ENCODE data around the gene POLR2C. TPM values are rescaled to one million over a fixed set of nuclear protein-coding genes. Genes with fewer than 3 reads are reported as not detected.

The POLR2C gene
- total RNA-seq, 1 donor from 2014 or later = 58.2 TPM

DNA sequence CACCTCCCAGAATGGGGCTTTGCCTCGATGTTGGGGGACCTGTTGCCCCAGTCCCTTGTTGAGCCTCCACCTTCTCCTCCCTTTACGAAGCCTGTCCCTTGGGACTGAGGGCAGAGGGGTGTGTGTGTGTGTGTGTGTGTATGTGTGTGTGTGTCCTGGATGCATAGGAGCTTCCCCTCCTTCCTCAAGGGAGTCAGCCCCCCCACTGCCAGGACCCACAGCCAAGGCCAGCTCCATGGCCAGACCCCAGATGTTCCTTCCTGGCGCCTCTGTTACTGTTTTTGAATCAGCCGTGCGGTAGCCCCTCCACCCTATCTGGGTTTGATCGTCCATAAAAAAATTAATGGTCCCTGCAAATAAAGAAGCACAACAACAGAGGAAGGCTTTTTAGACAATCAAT is 41.5 kb downstream of the POLR2C start:
- no peak for DNase-seq

DNA sequence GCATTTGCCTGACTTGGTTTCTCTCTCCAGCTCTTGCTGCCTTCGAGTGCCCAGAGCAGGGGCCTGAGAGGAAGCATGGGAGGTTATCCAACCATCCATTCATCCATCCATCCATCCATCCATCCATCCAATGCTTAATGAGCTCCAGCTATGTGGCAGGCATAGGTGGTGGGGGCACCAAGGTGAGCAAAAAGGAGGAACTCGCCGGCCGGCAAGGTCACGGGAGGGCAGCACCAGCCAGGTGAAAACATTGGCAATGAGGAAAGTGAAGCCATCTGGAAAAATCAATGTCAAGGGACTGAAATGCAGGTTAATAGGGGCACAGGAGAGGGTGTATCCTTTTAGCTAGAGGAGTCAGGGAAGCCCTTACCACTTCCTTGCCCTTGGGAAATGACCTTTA is 42.0 kb downstream of the POLR2C start:
- no peak for DNase-seq

- DNase-seq = no peak
Observed at GRCh38 chr16:57505169-57505568, 42.7 kb downstream of the POLR2C start.

DNA sequence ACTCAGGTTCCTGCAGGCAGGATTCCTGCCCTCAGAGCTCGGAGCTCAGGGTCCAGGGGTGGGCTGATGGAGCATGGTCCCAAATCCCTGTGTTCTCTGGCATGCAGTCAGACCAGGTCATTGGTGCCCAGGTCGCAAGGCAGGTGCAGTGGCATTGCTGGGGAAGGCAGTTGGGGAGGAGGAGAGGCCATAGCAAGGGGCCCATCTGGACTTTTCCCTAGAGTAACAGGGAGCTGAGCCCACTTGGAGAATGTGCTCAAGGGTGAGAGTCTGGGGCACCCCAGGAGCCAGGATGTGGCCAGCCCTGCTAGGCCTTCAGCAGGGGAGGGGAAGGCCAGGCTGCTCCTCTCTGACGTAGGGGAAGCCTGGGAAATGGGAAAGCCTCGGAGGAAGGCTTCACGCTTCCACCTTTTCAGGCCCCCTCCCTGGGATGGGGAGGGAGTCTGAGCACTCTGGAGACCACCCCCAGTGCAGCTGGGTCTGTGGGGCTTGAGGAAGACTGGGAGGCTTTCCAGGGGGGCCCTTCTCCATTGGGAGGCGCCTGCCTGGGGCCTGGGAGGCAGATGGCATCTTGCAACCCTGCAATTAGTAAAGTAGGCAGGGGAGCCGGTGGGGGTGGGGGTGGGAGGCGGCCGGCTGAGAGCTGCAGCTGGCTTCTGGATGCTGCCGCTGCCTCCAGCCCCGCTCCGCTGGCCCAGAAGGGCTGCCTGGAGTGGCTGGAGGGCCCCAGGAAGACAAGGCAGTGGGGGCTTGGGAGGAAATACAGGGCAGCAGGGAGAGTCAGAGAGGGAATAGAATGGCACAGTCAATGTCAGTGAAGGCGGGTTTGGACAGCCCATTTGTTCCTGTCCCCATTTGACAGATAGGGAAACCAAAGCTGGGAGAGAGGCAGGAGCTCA is 44.9 kb downstream of the POLR2C start:
- DNase-seq = peak; percentile 42

DNA sequence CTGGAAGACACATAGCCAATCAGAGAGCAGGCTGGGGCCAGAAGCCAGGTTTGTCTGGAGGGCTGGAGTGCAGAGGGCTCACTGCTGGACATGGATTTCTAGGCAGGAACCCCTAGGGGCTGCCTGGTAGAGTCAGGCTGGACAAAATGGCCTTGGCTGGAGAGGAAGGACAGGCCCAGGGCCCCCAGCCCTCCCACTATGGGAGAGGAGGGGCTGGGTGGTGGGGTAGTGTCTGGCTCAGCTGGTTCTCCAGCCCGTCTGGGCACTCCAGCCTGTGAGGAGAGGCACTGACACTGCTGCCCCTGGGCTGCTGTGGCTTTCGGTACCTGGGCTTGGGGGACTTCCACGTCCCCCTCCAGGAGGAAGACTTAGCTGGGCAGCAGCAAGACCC is 45.6 kb downstream of the POLR2C start:
- DNase-seq = no peak

DNA sequence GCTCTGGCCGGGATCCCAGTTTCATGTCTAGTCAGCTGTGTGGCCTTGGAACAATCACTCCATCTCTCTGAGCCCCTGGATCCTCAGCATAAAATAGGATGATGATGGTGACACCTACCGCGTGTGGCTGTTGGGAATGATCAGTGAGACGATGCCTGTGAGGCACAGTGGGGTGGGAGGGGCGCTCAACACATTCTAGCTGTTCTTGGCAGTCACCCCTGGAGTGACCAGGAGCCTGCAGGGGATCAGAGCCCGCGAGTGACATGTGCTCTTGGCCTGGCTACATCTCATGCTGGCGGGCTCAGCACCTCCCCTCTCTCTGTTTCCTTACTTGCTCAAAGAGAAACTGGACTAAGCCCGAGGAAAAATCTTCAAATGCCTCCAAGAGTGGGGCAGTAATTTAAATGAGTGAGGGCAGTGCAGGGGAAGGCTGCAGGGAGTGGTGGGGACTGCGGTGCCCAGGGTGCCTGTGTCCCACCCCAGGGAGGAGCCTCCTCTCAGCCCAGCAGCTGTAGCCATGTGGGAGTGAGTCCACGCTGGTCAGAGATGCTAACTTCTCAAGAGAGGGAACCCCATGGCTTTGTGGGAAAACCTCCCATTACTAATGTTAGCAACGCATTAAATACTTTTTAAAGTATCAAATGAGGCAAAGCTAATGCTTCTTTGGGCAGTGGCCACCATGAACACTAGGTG is 46.9 kb downstream of the POLR2C start:
- DNase-seq = no peak

DNA sequence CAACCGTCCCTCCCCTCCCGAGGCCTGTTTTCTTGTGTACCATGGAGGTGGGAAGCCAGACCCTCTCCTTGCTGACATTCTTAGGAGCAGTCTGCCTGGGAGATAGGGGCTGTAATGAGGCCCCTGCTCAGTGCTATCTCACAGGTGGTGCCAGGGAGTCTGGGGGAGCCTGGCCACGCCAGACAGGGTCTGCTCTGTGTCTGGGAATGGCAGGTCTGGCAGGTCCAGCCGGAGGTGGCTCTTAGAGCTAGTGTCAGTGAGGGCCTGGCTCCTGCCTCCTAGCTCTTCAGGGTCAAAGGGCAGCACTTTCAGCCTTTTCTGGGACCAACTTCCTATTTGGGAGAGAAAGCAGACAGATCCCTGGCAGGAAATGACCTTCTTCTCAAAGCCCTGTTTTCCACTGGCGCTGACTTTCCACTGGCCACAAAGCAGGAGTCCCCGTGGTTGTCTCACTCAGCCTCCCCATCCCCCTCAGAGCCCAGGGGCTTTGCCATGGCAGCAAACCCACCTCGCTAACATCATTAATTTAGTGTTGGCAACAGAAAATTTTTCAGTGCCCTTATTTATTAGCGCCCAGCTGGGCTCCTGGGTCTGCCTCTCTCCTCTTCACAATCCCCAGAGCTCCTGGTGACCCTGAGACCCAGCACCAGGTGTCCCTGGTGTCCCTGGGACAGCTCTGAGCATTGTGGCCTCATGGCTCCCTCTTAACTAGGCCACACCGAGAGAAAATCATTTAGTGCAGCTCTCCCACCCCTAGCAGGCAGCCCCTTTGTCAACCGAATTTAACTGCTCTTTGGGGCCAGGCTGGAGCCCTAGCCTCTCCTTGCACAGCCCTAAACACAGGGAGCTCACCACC is 47.8 kb downstream of the POLR2C start:
- no peak for DNase-seq

DNA sequence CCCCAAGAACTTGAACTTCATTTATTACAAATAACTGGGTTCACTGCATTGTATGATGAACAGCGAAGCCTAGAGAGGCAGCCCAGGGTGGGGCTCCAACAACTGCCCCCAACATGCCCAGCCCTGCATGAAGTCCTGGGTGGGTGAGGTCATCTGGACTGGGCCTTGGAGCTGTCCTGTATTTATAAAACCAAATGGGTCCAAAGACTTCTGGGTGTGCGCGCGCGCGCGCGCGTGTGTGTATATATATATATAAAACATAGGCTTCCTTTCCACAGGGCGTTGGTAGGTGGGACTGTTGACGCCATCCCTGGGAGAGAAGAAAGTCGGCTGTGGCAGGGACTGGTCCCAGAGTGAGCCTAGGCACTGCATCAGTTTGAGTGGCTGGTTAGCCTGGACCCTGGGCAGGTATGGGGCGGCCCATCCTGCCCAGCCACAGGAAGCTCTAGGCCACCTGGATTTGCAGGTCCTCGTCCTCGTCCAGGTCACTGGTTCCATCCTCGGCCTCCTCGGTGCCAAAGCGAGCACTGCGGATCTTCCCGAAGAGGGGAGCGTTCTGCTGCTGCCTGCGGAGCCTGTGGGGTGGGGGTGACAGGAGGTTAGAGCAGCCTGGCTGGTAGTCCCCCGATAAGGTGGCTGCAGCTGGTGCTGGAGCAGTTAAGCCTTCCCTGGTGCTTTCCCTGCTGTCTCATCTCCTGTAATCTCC is 50.0 kb downstream of the POLR2C start:
- no peak for DNase-seq

DNA sequence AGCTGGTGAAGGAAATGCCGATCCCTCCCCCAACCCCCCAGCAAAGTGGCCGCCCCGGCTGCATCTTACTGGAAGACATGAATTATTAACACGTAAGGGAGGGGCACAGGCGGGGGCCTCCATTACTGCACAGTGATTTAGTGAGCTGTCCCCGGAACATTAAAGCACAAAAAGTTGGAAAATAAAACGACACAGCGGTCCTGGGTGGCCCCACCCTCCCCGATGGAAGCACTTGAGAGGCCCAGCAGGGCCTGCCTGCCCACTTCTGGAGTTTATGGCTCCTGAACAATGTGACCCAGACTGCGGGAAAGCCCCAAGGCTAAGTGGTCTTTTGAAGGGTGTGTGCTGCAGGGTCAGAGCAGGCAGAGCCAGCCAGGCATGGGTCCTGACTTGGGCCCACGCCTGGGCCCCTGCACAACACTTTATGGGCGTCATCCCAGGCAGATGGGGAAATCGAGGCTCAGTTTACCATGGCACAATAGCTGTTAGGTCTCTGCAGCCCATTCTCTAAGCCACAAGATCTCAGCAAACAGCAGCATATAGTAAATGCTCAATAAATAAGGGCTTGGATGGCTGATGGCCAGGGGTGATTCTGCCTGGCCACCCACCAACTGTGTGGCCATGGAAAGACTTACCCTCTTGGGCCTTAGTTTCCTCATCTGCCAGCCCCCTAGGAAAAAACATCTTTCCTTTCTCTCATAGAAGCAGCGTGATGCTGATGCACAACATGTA is 51.1 kb downstream of the POLR2C start:
- DNase-seq = no peak

- DNase-seq = no peak
Observed at GRCh38 chr16:57514371-57514770, 51.9 kb downstream of the POLR2C start.

DNA sequence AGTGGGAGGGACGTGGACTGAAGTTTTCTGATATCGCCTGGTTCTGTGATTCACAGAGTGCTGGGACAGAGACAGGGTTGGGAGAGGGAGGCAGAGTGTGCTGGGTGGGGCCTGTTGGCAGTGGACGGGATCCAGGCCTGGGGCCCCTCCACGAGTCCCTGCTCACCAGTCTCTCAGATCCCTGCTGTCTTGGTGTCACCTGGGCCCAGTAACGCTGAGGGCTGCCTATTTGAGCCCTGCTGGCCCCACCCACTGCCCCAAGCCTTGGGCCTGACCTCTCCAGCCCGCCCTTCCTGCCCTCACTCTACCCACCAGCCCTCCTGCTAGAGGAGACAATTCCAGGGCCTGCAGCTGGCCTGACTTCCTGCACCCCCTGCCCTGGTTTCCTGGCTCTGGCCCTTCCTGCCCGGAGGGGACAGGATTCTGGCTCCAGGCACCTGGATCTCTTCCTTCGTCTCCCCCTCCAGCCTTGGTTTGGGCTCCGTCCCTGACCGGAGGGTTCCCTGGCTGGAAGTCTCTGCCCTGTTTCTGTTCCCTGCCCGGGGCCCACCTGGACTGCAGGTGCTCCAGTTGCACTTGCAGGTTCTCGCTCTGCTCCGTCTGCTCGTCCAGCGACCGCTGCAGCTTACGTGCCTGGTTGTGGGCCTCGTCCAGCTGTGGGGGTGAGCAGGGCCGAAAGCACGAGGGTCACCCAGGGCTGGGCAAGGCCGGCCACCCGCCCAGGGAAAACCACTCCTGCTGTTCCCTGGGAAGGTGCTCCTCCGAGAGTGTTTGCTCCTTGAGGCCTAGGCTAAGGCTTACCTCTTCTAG is 52.5 kb downstream of the POLR2C start:
- no peak for DNase-seq

GRCh38 chr16:57516176-57516725 is 53.8 kb downstream of the POLR2C start:
- no peak for DNase-seq

GRCh38 chr16:57516773-57517172 is 54.3 kb downstream of the POLR2C start:
- DNase-seq = no peak

- no peak for DNase-seq
Observed at GRCh38 chr16:57517397-57518367, 55.2 kb downstream of the POLR2C start.

DNA sequence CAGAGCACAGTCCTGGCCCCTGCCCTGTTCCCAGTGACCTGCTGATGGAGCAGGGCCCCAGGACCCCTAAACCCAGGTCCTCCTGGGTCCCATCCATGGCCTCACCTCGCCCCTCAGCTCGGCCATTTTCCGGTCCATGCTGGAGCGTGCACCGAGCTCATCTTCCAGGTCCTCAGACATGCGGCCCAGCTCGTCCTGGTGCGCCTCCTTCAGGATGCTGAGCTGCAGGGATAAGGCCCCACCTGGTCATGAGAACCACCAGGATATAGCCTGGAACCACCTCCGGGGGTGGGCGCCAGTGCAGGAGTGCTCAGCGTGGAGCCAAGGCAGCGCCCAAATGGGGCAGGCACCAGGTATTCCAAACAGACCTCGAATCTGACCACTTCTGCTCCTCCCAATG is 56.0 kb downstream of the POLR2C start:
- no peak for DNase-seq

- no peak for DNase-seq
Observed at GRCh38 chr16:57518922-57519321, 56.4 kb downstream of the POLR2C start.

DNA sequence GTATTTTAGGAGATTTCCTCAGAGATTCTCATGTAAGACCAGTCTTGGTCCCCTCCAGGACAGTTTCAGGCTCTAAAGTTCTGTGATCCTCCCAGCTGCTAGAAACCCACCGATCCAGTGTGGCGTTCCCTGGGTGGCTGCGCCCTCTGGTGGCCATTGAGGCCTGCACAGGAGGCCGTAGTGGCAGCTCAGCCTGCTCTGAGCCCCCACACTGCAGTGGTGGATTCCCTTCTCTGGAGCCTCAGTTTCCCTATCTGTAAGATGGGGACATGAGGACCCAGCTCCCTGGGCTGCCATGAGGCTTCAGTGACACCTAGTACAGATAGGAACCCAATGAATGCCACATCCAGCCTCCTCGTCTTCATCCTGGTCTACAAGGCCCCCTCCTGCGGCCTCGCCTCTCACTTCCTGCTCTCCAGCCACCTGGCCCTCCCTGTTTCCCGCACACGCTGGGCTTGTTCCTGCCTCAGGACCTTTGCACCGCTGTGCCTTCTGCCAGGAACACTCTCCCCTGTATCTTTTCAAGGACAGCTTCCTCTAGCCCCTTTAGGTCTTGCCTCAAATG is 57.4 kb downstream of the POLR2C start:
- DNase-seq = peak; percentile 89
